ENCODE data around the gene ZHX3. TPM values are rescaled to one million over a fixed set of nuclear protein-coding genes. Genes with fewer than 3 reads are reported as not detected.

ZHX3 gene
- polyA plus RNA-seq, 3 donors: 0.58 to 3.2 (median 1.1) TPM

- H2AFZ ChIP-seq (ENCODE audit: insufficient read depth, low read depth, low read length, poor library complexity, severe bottlenecking): no peak overlapping the region
- intact Hi-C loops (cut with micrococcal nuclease): no loop called here
- H3K36me3 ChIP-seq (replicated peaks in 1 of 2; ENCODE audit: control insufficient read depth in 1 of 2, insufficient read depth in 2 of 2, low read length in 2 of 2): no peaks in the 10 kb centered on the region
- no peak overlapping the region for H3K4me3 ChIP-seq (replicated peaks in 1 of 3; ENCODE audit: low read depth in 2 of 3, low read length in 3 of 3)
- no peak overlapping the region for H3K4me3 Mint-ChIP-seq
- H3K4me1 Mint-ChIP-seq: no peaks in the 10 kb centered on the region
- H3K36me3 Mint-ChIP-seq: peaks cover 8 to 14% of the 10 kb centered on the region in 2 donors
- H3K27me3 Mint-ChIP-seq (ENCODE audit: low read depth in 3 of 3): peaks cover 0 to 2% (median 0%) of the 10 kb centered on the region in 3 donors
- no peaks in the 10 kb centered on the region for H4K20me1 ChIP-seq (ENCODE audit: insufficient read depth, low read length)
- H3K9ac ChIP-seq (ENCODE audit: insufficient read depth, low read length, poor library complexity, severe bottlenecking): no peak overlapping the region
- WGBS (ENCODE audit: insufficient coverage): no CpG with 5 or more reads among the region's 4 CpGs
- no peak for DNase-seq
- H3K27me3 ChIP-seq (ENCODE audit: control insufficient read depth in 2 of 2, insufficient read depth in 2 of 2, low read length in 2 of 2): no peaks in the 10 kb centered on the region
- no peaks in the 10 kb centered on the region for H3K9me3 Mint-ChIP-seq
- H3K27ac Mint-ChIP-seq: no peak overlapping the region
- no peaks in the 10 kb centered on the region for H3K4me1 ChIP-seq (ENCODE audit: control insufficient read depth in 1 of 2, insufficient read depth in 2 of 2, low read length in 2 of 2)
- H3K4me2 ChIP-seq (replicated peaks; ENCODE audit: extremely low read depth, low read length, poor library complexity, severe bottlenecking): no peak overlapping the region
- no peaks in the 10 kb centered on the region for H3K79me2 ChIP-seq (ENCODE audit: insufficient read depth, low read length)
- H3K27ac ChIP-seq (ENCODE audit: low read depth in 1 of 2, low read length in 2 of 2): no peak overlapping the region
- no peak for TF ChIP-seq CTCF (IDR thresholded peaks at IDR 0.05)
- no peaks in the 10 kb centered on the region for H3K9me3 ChIP-seq (replicated peaks in 1 of 2; ENCODE audit: control insufficient read depth in 1 of 2, insufficient read depth in 1 of 2, low read length in 2 of 2)
These were observed 48.4 kb downstream of the ZHX3 start for GRCh38 chr20:41268917-41269652.

DNA sequence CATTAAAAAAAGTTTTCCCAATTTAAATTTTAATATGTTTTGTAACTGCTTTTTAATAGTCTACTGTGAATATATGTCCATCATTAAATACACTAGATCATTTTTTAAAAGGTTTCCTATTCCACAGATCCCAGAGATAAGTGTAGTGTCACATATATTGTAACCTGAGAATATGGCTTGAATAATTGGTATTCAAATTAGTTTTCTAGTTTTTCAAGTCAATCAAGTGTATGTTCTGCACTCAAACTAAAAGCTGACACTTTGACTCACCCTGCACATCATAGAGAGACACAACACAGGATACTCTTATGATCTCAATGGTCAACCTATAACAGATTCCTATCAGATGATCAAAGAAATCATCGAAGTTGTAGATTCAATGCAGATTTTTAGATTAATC lies 49.1 kb downstream of the ZHX3 start:
- TF ChIP-seq CTCF (IDR thresholded peaks at IDR 0.05): no peak
- H3K4me3 ChIP-seq (replicated peaks in 1 of 3; ENCODE audit: low read depth in 2 of 3, low read length in 3 of 3): no peak overlapping the region
- no peaks in the 10 kb centered on the region for H3K4me1 Mint-ChIP-seq
- H3K79me2 ChIP-seq (ENCODE audit: insufficient read depth, low read length): no peaks in the 10 kb centered on the region
- no peak overlapping the region for H3K27ac Mint-ChIP-seq
- H3K4me1 ChIP-seq (ENCODE audit: control insufficient read depth in 1 of 2, insufficient read depth in 2 of 2, low read length in 2 of 2): no peaks in the 10 kb centered on the region
- H2AFZ ChIP-seq (ENCODE audit: insufficient read depth, low read depth, low read length, poor library complexity, severe bottlenecking): no peak overlapping the region
- no peaks in the 10 kb centered on the region for H3K9me3 ChIP-seq (replicated peaks in 1 of 2; ENCODE audit: control insufficient read depth in 1 of 2, insufficient read depth in 1 of 2, low read length in 2 of 2)
- intact Hi-C loops (cut with micrococcal nuclease): no loop called here
- H4K20me1 ChIP-seq (ENCODE audit: insufficient read depth, low read length): no peaks in the 10 kb centered on the region
- H3K27ac ChIP-seq (ENCODE audit: low read depth in 1 of 2, low read length in 2 of 2): no peak overlapping the region
- no peaks in the 10 kb centered on the region for H3K27me3 ChIP-seq (ENCODE audit: control insufficient read depth in 2 of 2, insufficient read depth in 2 of 2, low read length in 2 of 2)
- no peak overlapping the region for H3K4me3 Mint-ChIP-seq
- DNase-seq: no peak
- no peak overlapping the region for H3K9ac ChIP-seq (ENCODE audit: insufficient read depth, low read length, poor library complexity, severe bottlenecking)
- no peaks in the 10 kb centered on the region for H3K9me3 Mint-ChIP-seq
- no peaks in the 10 kb centered on the region for H3K36me3 ChIP-seq (replicated peaks in 1 of 2; ENCODE audit: control insufficient read depth in 1 of 2, insufficient read depth in 2 of 2, low read length in 2 of 2)
- H3K27me3 Mint-ChIP-seq (ENCODE audit: low read depth in 3 of 3): peaks cover 0 to 2% (median 0%) of the 10 kb centered on the region in 3 donors
- no peak overlapping the region for H3K4me2 ChIP-seq (replicated peaks; ENCODE audit: extremely low read depth, low read length, poor library complexity, severe bottlenecking)
- no CpG with 5 or more reads among the region's 1 CpG for WGBS (ENCODE audit: insufficient coverage)
- H3K36me3 Mint-ChIP-seq: peaks cover 8 to 14% of the 10 kb centered on the region in 2 donors

Measured in CD14-positive monocyte (primary cell).